Common myeloid progenitor, CD34-positive (primary cell): ENCODE results near the gene PLEKHA5.

ENCODE experiments used
- CTCF ChIA-PET: fragments of 350-600 bp; sonication (Branson Sonifier 250); formaldehyde crosslinking; loops from one replicate; lab custom pipeline; 2021; ENCODE audit warnings: antibody characterized with exemption; lab: Charles Lee
- POLR2A ChIA-PET: fragments of 350-600 bp; sonication (Branson Sonifier 250); formaldehyde crosslinking; loops from one replicate; lab custom pipeline; 2021; ENCODE audit warnings: antibody characterized with exemption; lab: Charles Lee
- DNase-seq, 3 donors: peaks; one replicate each; pipeline versions ENCODE4 v3.0.0 to v3.0.0-alpha.2; 2013
- H3K27ac ChIP-seq, 2 experiments: 1 replicate in 1 of 2; 2 replicates in 1 of 2; pipeline ENCODE4 v1.7.0; 2013; ENCODE audit warnings: inconsistent platforms in 2 of 2, low read length in 2 of 2, mild to moderate bottlenecking in 2 of 2, low read depth in 1 of 2, moderate library complexity in 1 of 2; ENCODE audit not compliant: severe bottlenecking in 2 of 2, insufficient read depth in 1 of 2, poor library complexity in 1 of 2
- H3K27me3 ChIP-seq, 5 experiments: replicated peaks in 2 of 5; 1 replicate in 3 of 5; 2 replicates in 2 of 5; pipeline versions ENCODE4 v1.6.1 to v1.7.0; 2013; ENCODE audit warnings: low read length in 4 of 5, mild to moderate bottlenecking in 2 of 5, moderate library complexity in 2 of 5, inconsistent platforms in 1 of 5; ENCODE audit not compliant: insufficient read depth in 5 of 5, control insufficient read depth in 4 of 5
- H3K36me3 ChIP-seq, 4 experiments: 1 replicate in 2 of 4; 2 replicates in 2 of 4; pipeline versions ENCODE4 v1.6.1 to v1.7.0; 2013; ENCODE audit warnings: low read length in 3 of 4, control low read depth in 1 of 4, mild to moderate bottlenecking in 1 of 4; ENCODE audit not compliant: control insufficient read depth in 4 of 4, insufficient read depth in 4 of 4
- H3K4me1 ChIP-seq, 4 experiments: 1 replicate in 3 of 4; 2 replicates in 1 of 4; pipeline versions ENCODE4 v1.6.1 to v1.7.1; 2013; ENCODE audit warnings: low read length in 3 of 4, mild to moderate bottlenecking in 3 of 4, control low read depth in 1 of 4, inconsistent platforms in 1 of 4, moderate library complexity in 1 of 4; ENCODE audit not compliant: control insufficient read depth in 4 of 4, insufficient read depth in 4 of 4; ENCODE audit errors: control extremely low read depth in 1 of 4
- H3K4me3 ChIP-seq, 7 experiments: 1 replicate in 4 of 7; 2 replicates in 3 of 7; pipeline versions ENCODE4 v1.5.1 to v1.7.0; 2013; ENCODE audit warnings: mild to moderate bottlenecking in 7 of 7, low read length in 6 of 7, moderate library complexity in 6 of 7, inconsistent platforms in 2 of 7, low read depth in 2 of 7, control low read depth in 1 of 7; ENCODE audit not compliant: insufficient read depth in 4 of 7, control insufficient read depth in 1 of 7; ENCODE audit errors: extremely low read depth in 1 of 7
- H3K9me3 ChIP-seq, 5 experiments: 1 replicate in 4 of 5; 2 replicates in 1 of 5; pipeline versions ENCODE4 v1.6.1 to v1.7.1; 2013; ENCODE audit warnings: low read length in 4 of 5, mild to moderate bottlenecking in 2 of 5, inconsistent platforms in 1 of 5, low read depth in 1 of 5, moderate library complexity in 1 of 5; ENCODE audit not compliant: control insufficient read depth in 4 of 5, insufficient read depth in 2 of 5; ENCODE audit errors: control extremely low read depth in 1 of 5
- WGBS: methylation state at CpG from one replicate; pipeline ENCODE4 v1.1.5; 2013; ENCODE audit not compliant: insufficient coverage; 5-methylcytosine and 5-hydroxymethylcytosine counted together

The PLEKHA5 gene

DNA sequence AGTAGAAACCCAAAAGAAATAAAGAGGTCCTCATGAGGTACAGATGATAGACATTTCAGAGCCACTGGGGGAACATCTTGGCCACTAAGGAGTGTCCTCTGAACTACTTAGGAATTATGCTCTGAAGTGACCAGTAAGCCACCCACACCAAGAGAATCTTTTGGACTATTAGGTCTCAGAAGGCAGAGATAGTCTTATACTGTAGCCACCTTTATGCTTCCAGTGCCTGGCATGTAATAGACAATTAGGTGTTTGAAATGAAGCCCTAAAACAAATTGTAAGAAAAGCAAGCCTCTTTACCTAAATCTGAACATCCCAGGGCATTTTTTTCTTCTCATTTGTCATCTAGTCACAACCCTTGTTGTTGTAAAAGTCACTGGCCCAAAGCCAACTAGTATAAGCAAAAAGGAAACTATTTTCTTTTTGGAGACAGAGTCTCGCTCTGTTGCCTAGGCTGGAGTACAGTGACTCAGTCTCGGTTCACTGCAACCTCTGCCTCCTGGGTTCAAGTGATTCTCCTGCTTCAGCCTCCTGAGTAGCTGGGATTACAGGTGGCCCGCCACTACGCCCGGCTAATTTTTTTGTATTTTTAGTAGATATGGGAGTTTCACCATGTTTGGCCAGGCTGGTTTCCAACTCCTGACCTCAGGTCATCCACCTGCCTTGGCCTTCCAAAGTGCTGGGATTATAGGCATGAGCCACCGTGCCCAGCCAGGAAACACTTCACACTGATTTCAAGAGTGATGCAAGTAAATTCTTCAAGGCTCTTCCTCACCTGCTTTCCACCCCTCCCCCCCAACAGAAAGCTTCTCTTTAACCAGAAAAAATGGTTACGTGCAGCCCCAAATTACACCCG is 11.1 kb downstream of the PLEKHA5 start:
- WGBS = 96% methylated on average over 4 of the region's 8 CpGs
- Histone ChIP-seq H3K27me3 (no peaks in the 10 kb centered on the region), H3K9me3 (no peaks in the 10 kb centered on the region), H3K36me3 (peaks cover 4 to 17% (median 12%) of the 10 kb centered on the region in 4 experiments), H3K4me3 (no peak overlapping the region), H3K27ac (no peak overlapping the region), H3K4me1 (peaks cover 0 to 7% (median 0%) of the 10 kb centered on the region in 4 experiments)
- ChIA-PET POLR2A (no interaction called here), CTCF (interaction anchor here (0.8 to 1.0 kb wide), 2 partner anchors 84 to 100 kb away, joined by 3 read pairs; no protein-coding TSS in a partner anchor)
- peak in 2 of 3 donors; percentile 28 to 36 for DNase-seq

DNA sequence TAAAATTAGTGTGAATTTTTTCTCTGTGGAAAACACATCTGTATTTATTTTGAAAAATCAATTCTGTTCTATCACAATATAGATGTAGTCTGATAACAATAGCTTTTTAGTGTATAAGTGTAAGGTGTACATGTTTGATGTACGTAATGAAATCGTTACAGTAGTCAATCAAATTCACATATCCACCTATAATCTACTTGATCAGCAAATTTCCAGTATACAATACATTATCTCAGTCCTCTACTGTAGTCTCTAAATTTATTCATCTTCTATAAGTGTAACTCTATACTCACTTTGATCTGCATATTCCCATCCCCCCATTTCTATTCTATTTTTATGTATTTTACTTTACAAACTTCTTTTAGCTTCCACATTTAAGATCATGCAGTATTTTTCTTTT is 13.0 kb downstream of the PLEKHA5 start:
- no peak overlapping the region for H3K4me3 ChIP-seq
- no peak overlapping the region for H3K27ac ChIP-seq
- H3K36me3 ChIP-seq = peaks cover 10 to 14% (median 12%) of the 10 kb centered on the region in 4 experiments
- ChIA-PET CTCF (interaction anchor here (1.0 to 1.2 kb wide), 2 partner anchors 10 to 11 kb away, joined by 3 read pairs; no protein-coding TSS in a partner anchor), POLR2A (no interaction called here)
- no CpG with 5 or more reads among the region's 2 CpGs for WGBS
- H3K9me3 ChIP-seq = no peaks in the 10 kb centered on the region
- H3K4me1 ChIP-seq = peaks cover 0 to 5% (median 0%) of the 10 kb centered on the region in 4 experiments
- H3K27me3 ChIP-seq = no peaks in the 10 kb centered on the region
- DNase-seq = no peak

DNA sequence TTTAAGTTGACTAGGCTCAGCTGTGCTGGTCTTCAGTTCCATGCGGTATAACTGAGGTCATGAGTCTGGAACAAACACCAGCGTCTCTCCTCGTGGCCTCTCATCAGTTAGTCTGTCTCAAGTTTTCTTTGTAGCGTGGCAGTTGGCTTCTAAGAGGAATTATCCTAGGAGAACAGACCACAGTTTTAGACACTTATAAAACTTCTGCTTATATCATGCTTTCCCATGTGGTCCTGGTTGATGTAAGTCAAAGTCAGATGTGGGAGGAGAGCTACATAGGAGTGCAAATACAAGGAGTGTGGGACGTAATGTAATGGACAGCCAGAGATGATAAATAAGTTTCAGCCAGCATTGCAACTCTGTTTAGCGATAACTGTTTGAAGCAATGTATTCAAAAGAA is 14.8 kb downstream of the PLEKHA5 start:
- Histone ChIP-seq H3K9me3 (no peaks in the 10 kb centered on the region), H3K36me3 (peaks cover 12 to 13% (median 12%) of the 10 kb centered on the region in 4 experiments), H3K27me3 (no peaks in the 10 kb centered on the region), H3K27ac (no peak overlapping the region), H3K4me3 (no peak overlapping the region), H3K4me1 (peaks cover 0 to 1% (median 0%) of the 10 kb centered on the region in 4 experiments)
- ChIA-PET CTCF (no interaction called here), POLR2A (no interaction called here)
- WGBS = 95% methylated on average over 5 of the region's 6 CpGs
- DNase-seq = no peak

DNA sequence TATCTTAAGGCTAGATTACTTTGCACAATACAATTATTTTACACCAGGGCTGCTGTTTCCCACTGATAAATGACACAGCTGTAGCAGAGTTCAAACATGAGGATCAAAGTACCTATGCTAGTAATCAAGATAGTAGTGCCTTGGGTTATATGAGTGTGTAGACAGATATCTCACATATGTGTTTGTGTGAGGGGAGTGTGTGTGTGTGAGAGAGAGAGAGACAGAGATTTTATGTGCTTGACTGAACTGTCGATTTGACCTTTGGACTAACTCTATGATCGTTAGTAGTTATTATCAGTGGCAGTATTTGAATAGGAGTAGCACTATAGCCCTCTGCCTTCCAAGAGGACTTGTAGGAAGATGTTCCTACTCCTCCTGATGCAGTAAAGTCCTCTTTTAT is 15.5 kb downstream of the PLEKHA5 start:
- DNase-seq = no peak
- Histone ChIP-seq H3K36me3 (peaks cover 12 to 19% (median 16%) of the 10 kb centered on the region in 4 experiments), H3K4me3 (no peak overlapping the region), H3K27ac (no peak overlapping the region), H3K4me1 (peaks cover 0 to 1% (median 0%) of the 10 kb centered on the region in 4 experiments), H3K9me3 (no peaks in the 10 kb centered on the region), H3K27me3 (no peaks in the 10 kb centered on the region)
- 100% methylated on average over 1 of the region's 2 CpGs for WGBS
- ChIA-PET CTCF (no interaction called here), POLR2A (no interaction called here)

DNA sequence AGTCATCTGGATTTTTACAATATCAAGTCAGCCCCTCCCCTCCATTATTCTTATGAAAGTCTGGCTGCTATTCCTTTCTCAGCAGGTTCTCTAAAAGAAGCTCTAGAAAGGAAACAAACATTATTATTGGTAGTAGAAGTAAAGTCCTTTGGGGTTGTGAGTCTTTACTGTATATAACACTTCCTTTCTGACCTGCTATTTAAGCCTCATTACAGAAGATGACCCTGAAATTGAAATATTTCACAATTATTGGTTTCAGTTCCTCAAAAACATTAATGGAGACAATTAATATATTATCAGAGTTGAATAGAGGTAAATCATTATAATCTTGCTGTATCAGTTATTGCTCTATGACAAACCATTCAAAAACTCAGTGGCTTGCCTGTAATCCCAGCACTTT is 19.3 kb downstream of the PLEKHA5 start:
- no peaks in the 10 kb centered on the region for H3K27me3 ChIP-seq

DNA sequence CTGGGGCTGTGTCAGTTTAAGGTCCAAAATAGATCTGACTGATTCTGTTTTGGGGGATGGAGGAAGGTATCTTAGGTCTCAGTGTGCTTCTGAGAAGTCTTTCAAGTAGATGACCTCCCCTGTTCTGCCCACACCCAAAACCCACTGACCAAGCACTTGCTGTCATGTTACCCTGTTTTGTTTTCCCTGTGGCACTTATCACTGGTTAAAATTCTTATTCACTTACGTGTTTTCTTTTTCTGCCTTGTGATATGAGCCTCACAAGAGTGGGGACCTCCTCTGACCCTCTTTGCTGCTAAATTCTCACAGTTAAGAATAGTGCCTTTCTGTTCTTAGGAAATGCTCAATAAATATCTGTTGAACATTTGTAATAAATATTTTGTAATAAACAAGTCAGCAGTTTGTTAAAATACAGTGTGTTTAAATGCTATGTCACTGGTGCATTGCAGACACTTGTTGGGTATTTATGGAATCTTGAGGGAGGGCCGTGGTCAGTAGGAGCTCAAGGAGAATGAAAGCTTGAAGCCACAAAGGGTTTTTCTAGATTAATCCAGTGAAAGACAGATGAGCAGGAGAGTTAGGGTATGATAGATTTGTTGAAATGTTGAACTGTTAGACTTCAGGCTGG is 20.9 kb downstream of the PLEKHA5 start:
- Histone ChIP-seq H3K27me3 (no peaks in the 10 kb centered on the region), H3K4me3 (no peak overlapping the region), H3K27ac (no peak overlapping the region), H3K36me3 (peaks cover 5 to 13% (median 10%) of the 10 kb centered on the region in 4 experiments), H3K9me3 (no peaks in the 10 kb centered on the region), H3K4me1 (peaks cover 0 to 8% (median 0%) of the 10 kb centered on the region in 4 experiments)
- WGBS = 100% methylated on average over 2 of the region's 2 CpGs
- CTCF ChIA-PET = no interaction called here
- POLR2A ChIA-PET = no interaction called here
- DNase-seq = no peak

More for the DNA sequence above, 19.3 kb downstream of the PLEKHA5 start:
- Histone ChIP-seq H3K36me3 (peaks cover 10 to 17% (median 15%) of the 10 kb centered on the region in 4 experiments), H3K4me1 (peaks cover 0 to 8% (median 0%) of the 10 kb centered on the region in 4 experiments), H3K9me3 (no peaks in the 10 kb centered on the region), H3K27ac (no peak overlapping the region), H3K4me3 (no peak overlapping the region)
- CTCF ChIA-PET = interaction anchor here (1.5 kb wide), 1 partner anchor 12 kb away, joined by 3 read pairs; no protein-coding TSS in a partner anchor
- POLR2A ChIA-PET = no interaction called here
- DNase-seq = no peak

DNA sequence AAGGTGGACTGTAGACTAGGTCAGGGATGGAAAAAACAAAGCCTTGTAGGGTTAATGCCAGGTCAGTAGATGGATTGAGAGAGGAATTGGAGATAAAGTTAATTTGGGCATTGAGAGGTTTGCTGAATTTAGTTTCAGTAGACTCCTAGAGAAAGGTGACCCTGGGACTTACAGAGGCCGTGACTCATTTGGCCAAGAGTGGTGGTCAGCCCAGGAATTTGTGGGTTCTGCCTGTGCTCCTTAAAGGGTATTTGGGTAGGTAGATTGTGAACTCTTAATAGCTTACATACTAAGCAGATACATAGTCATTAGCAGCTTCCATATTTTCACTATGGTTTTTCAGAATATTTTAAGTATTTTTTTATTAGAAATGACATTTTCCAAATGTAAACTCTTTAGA is 21.8 kb downstream of the PLEKHA5 start:
- Histone ChIP-seq H3K4me3 (no peak overlapping the region), H3K9me3 (no peaks in the 10 kb centered on the region), H3K27me3 (no peaks in the 10 kb centered on the region), H3K4me1 (peaks cover 0 to 8% (median 0%) of the 10 kb centered on the region in 4 experiments), H3K27ac (no peak overlapping the region), H3K36me3 (peaks cover 5 to 13% (median 10%) of the 10 kb centered on the region in 4 experiments)
- CTCF ChIA-PET = no interaction called here
- POLR2A ChIA-PET = no interaction called here
- WGBS = 100% methylated on average over 1 of the region's 1 CpG
- DNase-seq = no peak
